Neural progenitor cell (in vitro differentiated cells): ENCODE measurements around the gene CST3.

Experiments used
- EZH2phosphoT487 ChIP-seq: fragments of 200-600 bp; sonication (generic); IDR thresholded peaks from 2 replicates; pipeline ENCODE4 v1.6.1; 2017; ENCODE audit warnings: antibody characterized with exemption
- TF ChIP-seq, protein P1 (sequence below): fragments of 200-600 bp; sonication (generic); IDR thresholded peaks from 2 replicates; pipeline ENCODE4 v1.5.1; 2017; ENCODE audit warnings: antibody characterized with exemption, mild to moderate bottlenecking

DNA sequence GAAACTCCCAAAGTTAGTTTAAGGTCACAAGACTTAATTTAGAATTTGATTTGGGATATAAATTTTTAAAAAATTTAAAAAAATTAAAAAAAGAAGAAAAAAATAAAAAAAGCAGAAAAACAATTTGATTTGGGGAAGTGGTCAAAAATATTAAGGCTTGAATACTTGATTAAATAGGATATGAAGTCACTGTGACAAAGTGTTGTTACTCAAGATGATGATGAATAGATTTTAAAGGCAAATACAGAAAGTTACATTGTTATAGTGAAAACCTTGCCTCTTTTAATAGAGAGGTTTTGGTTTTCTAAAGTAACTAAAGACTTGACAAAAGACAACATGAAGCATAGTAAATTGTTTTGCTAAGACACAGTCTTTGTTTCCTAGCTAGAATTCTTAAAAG, 39.3 kb downstream of the CST3 start:
- TF ChIP-seq, protein P1, sequence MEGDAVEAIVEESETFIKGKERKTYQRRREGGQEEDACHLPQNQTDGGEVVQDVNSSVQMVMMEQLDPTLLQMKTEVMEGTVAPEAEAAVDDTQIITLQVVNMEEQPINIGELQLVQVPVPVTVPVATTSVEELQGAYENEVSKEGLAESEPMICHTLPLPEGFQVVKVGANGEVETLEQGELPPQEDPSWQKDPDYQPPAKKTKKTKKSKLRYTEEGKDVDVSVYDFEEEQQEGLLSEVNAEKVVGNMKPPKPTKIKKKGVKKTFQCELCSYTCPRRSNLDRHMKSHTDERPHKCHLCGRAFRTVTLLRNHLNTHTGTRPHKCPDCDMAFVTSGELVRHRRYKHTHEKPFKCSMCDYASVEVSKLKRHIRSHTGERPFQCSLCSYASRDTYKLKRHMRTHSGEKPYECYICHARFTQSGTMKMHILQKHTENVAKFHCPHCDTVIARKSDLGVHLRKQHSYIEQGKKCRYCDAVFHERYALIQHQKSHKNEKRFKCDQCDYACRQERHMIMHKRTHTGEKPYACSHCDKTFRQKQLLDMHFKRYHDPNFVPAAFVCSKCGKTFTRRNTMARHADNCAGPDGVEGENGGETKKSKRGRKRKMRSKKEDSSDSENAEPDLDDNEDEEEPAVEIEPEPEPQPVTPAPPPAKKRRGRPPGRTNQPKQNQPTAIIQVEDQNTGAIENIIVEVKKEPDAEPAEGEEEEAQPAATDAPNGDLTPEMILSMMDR: no peak
- TF ChIP-seq EZH2phosphoT487: no peak
